ENCODE results near the gene FRK. TPM values are rescaled to one million over a fixed set of nuclear protein-coding genes. Genes with fewer than 3 reads are reported as not detected.
"Not testable (repeated sequence)": the region's sequence is repeated elsewhere in the genome, so short reads cannot be mapped to it uniquely, and the experiment has no call there.

FRK gene
- total RNA-seq, 2 donors from 2014 or later: 2.7 to 6.3 TPM

DNA sequence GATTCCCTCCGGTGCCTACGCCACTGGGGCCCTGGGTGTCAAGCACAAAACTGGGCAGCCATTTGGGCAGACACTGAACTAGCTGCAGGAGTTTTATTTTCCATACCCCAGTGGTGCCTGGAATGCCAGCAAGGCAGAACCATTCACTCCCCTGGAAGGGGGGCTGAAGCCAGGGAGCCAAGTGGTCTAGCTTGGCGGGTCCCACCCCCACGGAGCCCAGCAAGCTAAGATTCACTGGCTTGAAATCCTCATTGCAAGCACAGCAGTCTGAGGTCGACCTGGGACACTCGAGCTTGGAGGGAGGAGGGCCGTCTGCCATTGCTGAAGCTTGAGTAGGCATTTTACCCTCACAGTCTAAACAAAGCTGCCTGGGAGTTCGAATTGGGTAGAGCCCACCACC, 125.3 kb downstream of the FRK start:
- H3K27ac ChIP-seq: no peak overlapping the region
- no peaks in the 10 kb centered on the region for H3K4me1 ChIP-seq
- no peak for TF ChIP-seq CTCF (IDR thresholded peaks at IDR 0.05)
- DNase-seq (ENCODE audit: low spot score): no peak
- peaks cover 0 to 4% of the 10 kb centered on the region in 2 donors for H3K9me3 ChIP-seq
- no peaks in the 10 kb centered on the region for H3K36me3 ChIP-seq
- no peaks in the 10 kb centered on the region for H3K27me3 ChIP-seq
- H3K4me3 ChIP-seq: no peak overlapping the region

GRCh38 chr6:115934829-115935228, 125.9 kb downstream of the FRK start:
- Histone ChIP-seq H3K36me3 (no peaks in the 10 kb centered on the region), H3K27me3 (no peaks in the 10 kb centered on the region), H3K4me3 (no peak overlapping the region), H3K27ac (no peak overlapping the region), H3K9me3 (peaks cover 0 to 2% of the 10 kb centered on the region in 2 donors), H3K4me1 (no peaks in the 10 kb centered on the region)
- TF ChIP-seq CTCF (IDR thresholded peaks at IDR 0.05): no peak
- no peak for DNase-seq (ENCODE audit: low spot score)

DNA sequence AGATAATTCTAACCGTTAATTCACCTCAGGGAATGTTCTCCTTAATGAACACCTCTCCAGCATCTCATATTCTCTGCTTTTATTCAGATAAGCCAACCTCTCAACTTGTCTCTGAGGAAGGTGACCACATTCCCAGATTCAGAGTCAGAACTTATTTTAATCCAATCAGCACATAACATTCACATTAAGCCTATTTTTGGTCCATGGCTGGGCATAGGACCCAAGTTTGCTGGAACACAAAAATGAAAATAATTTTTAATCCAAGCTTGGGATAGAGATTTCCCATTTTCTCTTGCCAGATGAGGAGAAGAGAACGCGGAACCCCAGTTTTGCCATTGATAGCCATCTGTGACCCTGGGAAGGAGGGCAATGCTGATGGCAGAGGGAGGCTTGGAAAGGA, 126.5 kb downstream of the FRK start:
- Histone ChIP-seq H3K4me3 (no peak overlapping the region), H3K36me3 (no peaks in the 10 kb centered on the region), H3K4me1 (no peaks in the 10 kb centered on the region), H3K9me3 (no peaks in the 10 kb centered on the region), H3K27me3 (no peaks in the 10 kb centered on the region), H3K27ac (no peak overlapping the region)
- TF ChIP-seq CTCF (IDR thresholded peaks at IDR 0.05): no peak
- no peak for DNase-seq (ENCODE audit: low spot score)

GRCh38 chr6:115932481-115932880, 128.2 kb downstream of the FRK start:
- no peak for TF ChIP-seq CTCF (IDR thresholded peaks at IDR 0.05)
- no peak for DNase-seq (ENCODE audit: low spot score)
- Histone ChIP-seq H3K27ac (no peak overlapping the region), H3K9me3 (no peaks in the 10 kb centered on the region), H3K4me1 (no peaks in the 10 kb centered on the region), H3K36me3 (no peaks in the 10 kb centered on the region), H3K27me3 (no peaks in the 10 kb centered on the region), H3K4me3 (no peak overlapping the region)

DNA sequence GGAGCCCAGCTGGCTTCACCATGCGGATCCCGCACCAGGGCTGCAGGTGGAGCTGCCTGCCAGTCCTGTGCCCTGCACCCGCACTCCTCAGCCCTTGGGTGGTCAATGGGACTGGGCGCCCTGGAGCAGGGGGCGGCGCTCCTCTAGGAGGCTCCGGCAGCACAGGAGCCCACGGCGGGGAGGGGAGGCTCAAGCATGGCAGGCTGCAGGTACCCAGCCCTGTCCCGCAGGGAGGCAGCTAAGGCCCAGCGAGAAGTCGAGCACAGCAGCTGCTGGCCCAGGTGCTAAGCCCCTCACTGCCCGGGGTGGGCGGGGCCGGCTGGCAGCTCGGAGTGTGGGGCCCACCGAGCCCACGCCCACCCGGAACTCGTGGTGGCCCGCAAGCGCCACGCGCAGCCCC, 132.7 kb downstream of the FRK start:
- not testable (repeated sequence) for DNase-seq (ENCODE audit: low spot score); H3K27ac ChIP-seq

DNA sequence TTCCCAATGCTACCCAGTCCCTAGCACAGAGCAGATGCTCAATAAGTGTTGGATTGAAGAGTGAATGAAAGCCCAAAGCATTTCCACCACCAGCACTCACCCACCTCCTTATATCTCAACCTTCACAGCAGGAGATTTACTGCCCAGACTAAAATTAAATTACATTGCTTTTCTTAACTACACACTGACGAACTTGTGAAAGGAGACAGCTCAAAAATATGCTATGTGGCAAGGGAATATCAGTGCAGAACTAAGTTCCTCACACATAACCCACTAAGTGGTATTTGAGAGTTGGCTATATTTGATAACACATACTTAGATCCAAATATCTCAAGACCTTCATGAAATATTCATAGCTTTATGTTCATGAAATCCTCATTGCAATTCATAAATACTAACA, 137.7 kb downstream of the FRK start:
- no peaks in the 10 kb centered on the region for H3K27me3 ChIP-seq
- TF ChIP-seq CTCF (IDR thresholded peaks at IDR 0.05): no peak
- H3K4me1 ChIP-seq: no peaks in the 10 kb centered on the region
- H3K4me3 ChIP-seq: no peak overlapping the region
- DNase-seq (ENCODE audit: low spot score): no peak
- H3K27ac ChIP-seq: no peak overlapping the region
- no peaks in the 10 kb centered on the region for H3K36me3 ChIP-seq
- no peaks in the 10 kb centered on the region for H3K9me3 ChIP-seq

More for the DNA sequence above, 132.7 kb downstream of the FRK start:
- not testable (repeated sequence) for H3K4me3 ChIP-seq, H3K27me3 ChIP-seq, H3K9me3 ChIP-seq, H3K4me1 ChIP-seq, H3K36me3 ChIP-seq

Measured in right atrium auricular region (tissue), 2 donors.